NCI-H748 treated with DMSO at 0.1 percent for 48 hours (cell line): Measurements from ENCODE around the gene TUBGCP6.

ENCODE experiments used
- DNase-seq: peaks from one replicate; lab custom pipeline; 2025; lab: John Stamatoyannopoulos, UW

TUBGCP6 gene

DNA sequence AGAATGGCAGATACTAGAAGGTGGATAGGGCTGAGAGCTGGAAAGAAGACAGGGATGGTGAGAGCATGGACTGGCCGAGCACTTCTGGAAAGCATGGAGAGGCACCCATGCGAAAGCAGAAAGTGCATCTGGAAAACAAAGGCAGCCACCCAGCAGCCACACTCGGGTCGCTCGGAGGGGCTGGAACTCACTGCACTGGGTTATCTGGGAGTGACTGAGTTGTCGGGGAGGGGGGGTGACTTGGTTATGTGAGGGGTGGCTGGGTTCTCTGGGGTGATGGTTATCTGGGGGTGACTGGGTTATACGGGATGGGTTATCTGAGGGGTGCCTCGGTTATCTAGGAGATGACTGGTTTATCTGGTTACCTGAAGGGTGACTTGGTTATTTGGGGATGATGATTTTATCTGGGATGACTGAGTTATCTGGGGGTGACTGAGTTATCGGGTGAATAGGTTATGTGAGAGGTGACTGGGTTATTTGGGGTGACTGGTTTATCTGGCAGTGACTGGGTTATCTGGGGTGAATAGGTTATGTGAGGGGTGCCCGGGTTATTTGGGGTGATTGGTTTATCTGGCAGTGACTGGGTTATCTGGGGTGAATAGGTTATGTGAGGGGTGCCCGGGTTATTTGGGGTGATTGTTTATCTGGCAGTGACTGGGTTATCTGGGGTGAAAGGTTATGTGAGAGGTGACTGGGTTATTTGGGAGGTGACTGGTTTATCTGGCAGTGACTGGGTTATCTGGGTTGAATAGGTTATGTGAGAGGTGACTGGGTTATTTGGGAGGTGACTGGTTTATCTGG is 76.9 kb downstream of the TUBGCP6 start:
- DNase-seq = no peak
